Spleen (tissue), 11 donors: ENCODE results near the gene TAF4. TPM values are rescaled to one million over a fixed set of nuclear protein-coding genes. Genes with fewer than 3 reads are reported as not detected.

ENCODE experiments used
- DNase-seq: peaks from one replicate; pipeline ENCODE4 v3.0.0-alpha.2; 2020
- H3K27ac ChIP-seq, 8 donors: fragments of 200-600 bp; sonication (generic) in 7 of 8; 1 replicate in 4 of 8; 2 replicates in 4 of 8; pipeline versions ENCODE4 v1.5.0 to v1.8.0; 2016 to 2021; ENCODE audit warnings: inconsistent platforms in 4 of 8, mild to moderate bottlenecking in 4 of 8, moderate library complexity in 1 of 8
- H3K27me3 ChIP-seq, 7 donors: fragments of 200-600 bp; sonication (generic) in 6 of 7; replicated peaks in 1 of 7; 1 replicate in 4 of 7; 2 replicates in 3 of 7; pipeline versions ENCODE4 v1.5.0 to v1.8.0; 2016 to 2021; ENCODE audit warnings: inconsistent platforms in 3 of 7, mild to moderate bottlenecking in 1 of 7
- H3K36me3 ChIP-seq, 6 donors: fragments of 200-600 bp; sonication (generic) in 5 of 6; 1 replicate in 4 of 6; 2 replicates in 2 of 6; pipeline versions ENCODE4 v1.5.0 to v1.8.0; 2016 to 2021; ENCODE audit warnings: inconsistent platforms in 2 of 6
- H3K4me1 ChIP-seq, 6 donors: fragments of 200-600 bp; sonication (generic) in 5 of 6; 1 replicate in 3 of 6; 2 replicates in 3 of 6; pipeline versions ENCODE4 v1.5.0 to v1.8.0; 2016 to 2021; ENCODE audit warnings: inconsistent platforms in 3 of 6
- H3K4me3 ChIP-seq, 8 donors: fragments of 200-600 bp; sonication (generic) in 7 of 8; 1 replicate in 4 of 8; 2 replicates in 4 of 8; pipeline versions ENCODE4 v1.5.0 to v1.8.0; 2016 to 2021; ENCODE audit warnings: inconsistent platforms in 4 of 8, mild to moderate bottlenecking in 4 of 8, moderate library complexity in 2 of 8
- H3K9me3 ChIP-seq, 8 donors: fragments of 200-600 bp; sonication (generic) in 7 of 8; 1 replicate in 4 of 8; 2 replicates in 4 of 8; pipeline versions ENCODE4 v1.5.0 to v1.8.0; 2016 to 2021; ENCODE audit warnings: inconsistent platforms in 4 of 8
- POLR2A ChIP-seq, 3 donors: fragments of 450-650 bp; IDR thresholded peaks; one replicate each; pipeline ENCODE4 v1.5.1; 2017; ENCODE audit warnings: antibody characterized with exemption in 3 of 3, mild to moderate bottlenecking in 1 of 3
- POLR2AphosphoS5 ChIP-seq, 3 donors: sonication (generic); formaldehyde crosslinking; IDR thresholded peaks; one replicate each; pipeline ENCODE4 v1.5.1; 2017; ENCODE audit warnings: antibody characterized with exemption in 3 of 3
- WGBS, 5 donors: extraction: QIAGEN DNeasy Blood & Tissue Kit in 3 of 5; methylation state at CpG; one replicate each; pipeline versions ENCODE4 v1.1.5 to v1.1.7; 2013 to 2018; 5-methylcytosine and 5-hydroxymethylcytosine counted together
- intact Hi-C: fragments of 100-400 bp; cut with DNase I; formaldehyde crosslinking; loops from one replicate; pipeline ENCODE4 v1.15.0; 2023; ENCODE audit warnings: low total_unique reads
- polyA plus RNA-seq, 3 donors: library from polyadenylated mRNA; stranded (reverse); fragments of 200-250 nt; gene quantifications; one replicate each; pipeline ENCODE4 v1.2.1, GENCODE V29; 2013
- total RNA-seq, 7 donors: library from RNA; depleted of rRNA in 3 of 7; stranded (reverse); fragments of >200 nt in 3 of 7; fragmentation: NEBNext Ultra II Directional in 4 of 7; extraction: Animal tissue kit (Norgen Biotek cat#: 25700) in 4 of 7; gene quantifications; one replicate each; pipeline versions ENCODE4 v1.1.0 to v1.2.1, GENCODE V29; 2016 to 2021
- TF ChIP-seq, protein P1 (sequence below), 11 experiments: fragments of 200-600 bp in 7 of 11; fragments of 450-650 bp in 4 of 11; sonication (generic) in 4 of 11; IDR thresholded peaks in 8 of 11; conservative IDR thresholded peaks in 3 of 11; 1 replicate in 7 of 11; 2 replicates in 4 of 11; pipeline versions ENCODE4 v1.4.0 to v1.8.0; 2016 to 2021; ENCODE audit warnings: antibody characterized with exemption in 11 of 11, inconsistent platforms in 4 of 11, mild to moderate bottlenecking in 1 of 11
- donor health status: healthy with polysubstance abuse.
- donor health status: DM: no; HTN: no; CAD: no; lungs with moderate emphysema.
- donor health status: DM: no; HTN: no; CAD: no.
- donor health status: Bipolar disorder and iron deficiency.
- donor health status: healthy.
- donor health status: DM: no; HTN: no; CAD: no.
- donor health status: DM: yes; HTN: yes; CAD: no.

The TAF4 gene
- total and polyA plus RNA-seq, 10 donors, result 4.3 to 28.3 (median 16.5) TPM

DNA sequence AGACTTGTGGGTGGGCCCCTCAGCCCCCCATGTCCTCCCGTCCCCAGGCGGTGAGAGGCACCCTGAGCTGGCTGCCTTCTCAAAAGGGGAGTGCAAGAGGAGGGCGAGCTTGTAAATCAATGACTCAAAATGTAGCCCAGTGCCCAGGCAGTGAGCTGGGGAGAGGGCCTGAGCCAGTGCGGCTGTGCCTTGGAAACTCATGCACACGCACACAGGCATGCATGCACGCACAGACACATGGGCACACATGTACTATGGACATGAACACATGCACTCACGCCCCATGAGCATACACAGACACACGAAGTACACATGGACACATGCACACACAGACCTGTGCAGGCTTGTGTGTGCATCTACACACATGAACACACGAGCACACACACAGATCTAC, 133.5 kb downstream of the TAF4 start:
- peaks cover 0 to 7% (median 0%) of the 10 kb centered on the region in 7 donors for H3K27me3 ChIP-seq
- no peak overlapping the region for H3K27ac ChIP-seq
- peaks cover 0 to 7% (median 0%) of the 10 kb centered on the region in 8 donors for H3K9me3 ChIP-seq
- H3K4me3 ChIP-seq, result no peak overlapping the region
- TF ChIP-seq, protein P1, sequence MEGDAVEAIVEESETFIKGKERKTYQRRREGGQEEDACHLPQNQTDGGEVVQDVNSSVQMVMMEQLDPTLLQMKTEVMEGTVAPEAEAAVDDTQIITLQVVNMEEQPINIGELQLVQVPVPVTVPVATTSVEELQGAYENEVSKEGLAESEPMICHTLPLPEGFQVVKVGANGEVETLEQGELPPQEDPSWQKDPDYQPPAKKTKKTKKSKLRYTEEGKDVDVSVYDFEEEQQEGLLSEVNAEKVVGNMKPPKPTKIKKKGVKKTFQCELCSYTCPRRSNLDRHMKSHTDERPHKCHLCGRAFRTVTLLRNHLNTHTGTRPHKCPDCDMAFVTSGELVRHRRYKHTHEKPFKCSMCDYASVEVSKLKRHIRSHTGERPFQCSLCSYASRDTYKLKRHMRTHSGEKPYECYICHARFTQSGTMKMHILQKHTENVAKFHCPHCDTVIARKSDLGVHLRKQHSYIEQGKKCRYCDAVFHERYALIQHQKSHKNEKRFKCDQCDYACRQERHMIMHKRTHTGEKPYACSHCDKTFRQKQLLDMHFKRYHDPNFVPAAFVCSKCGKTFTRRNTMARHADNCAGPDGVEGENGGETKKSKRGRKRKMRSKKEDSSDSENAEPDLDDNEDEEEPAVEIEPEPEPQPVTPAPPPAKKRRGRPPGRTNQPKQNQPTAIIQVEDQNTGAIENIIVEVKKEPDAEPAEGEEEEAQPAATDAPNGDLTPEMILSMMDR (IDR thresholded peaks at IDR 0.05 in 8 of 11, conservative IDR thresholded peaks at IDR 0.05 in 3 of 11), result no peak
- no peak for TF ChIP-seq POLR2AphosphoS5 (IDR thresholded peaks at IDR 0.05)
- no peak for TF ChIP-seq POLR2A (IDR thresholded peaks at IDR 0.05)
- peak; percentile 50 for DNase-seq
- H3K36me3 ChIP-seq, result no peaks in the 10 kb centered on the region
- H3K4me1 ChIP-seq, result no peaks in the 10 kb centered on the region
- 79 to 94% (median 87%) methylated on average over 9 of the region's 9 CpGs for WGBS, 5 donors
- intact Hi-C loops, result no loop called here

DNA sequence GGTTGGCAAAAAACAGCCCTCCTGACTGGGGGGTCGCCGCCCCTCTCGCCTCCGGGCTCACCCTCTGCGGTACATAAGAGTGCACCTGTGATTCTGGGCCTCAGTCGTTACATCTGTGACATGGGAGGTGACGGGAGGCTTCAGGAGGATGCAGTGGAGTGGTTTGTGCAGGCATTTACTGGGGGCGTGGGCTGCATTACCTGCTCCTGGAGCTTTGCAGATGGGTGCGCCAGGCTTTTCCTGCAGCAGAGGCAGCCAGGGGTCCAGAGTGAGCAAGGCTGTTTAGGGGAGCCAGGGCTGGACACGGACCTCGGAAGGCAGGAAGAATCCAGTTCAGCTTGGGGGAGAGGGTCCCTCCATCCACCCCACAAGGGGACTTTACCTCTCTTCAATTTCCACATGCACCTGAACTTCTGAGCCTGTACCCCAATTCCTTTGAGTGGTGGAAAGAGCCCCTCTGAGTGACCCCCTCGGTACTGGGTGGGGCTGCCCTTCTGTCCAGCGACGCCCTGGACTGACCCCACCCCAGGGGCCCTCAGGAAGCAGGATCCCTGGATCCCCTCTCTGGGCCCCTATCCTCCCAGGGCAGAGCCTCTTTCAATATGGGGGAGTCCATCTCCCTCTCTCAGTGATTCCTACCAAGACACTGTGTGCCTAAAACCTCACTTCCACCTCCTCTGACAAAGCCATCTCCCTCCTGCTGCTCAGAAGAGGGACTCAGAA, 134.0 kb downstream of the TAF4 start:
- Histone ChIP-seq H3K27ac (no peak overlapping the region), H3K4me3 (no peak overlapping the region), H3K9me3 (peaks cover 0 to 7% (median 0%) of the 10 kb centered on the region in 8 donors), H3K4me1 (no peaks in the 10 kb centered on the region), H3K27me3 (peaks cover 0 to 7% (median 0%) of the 10 kb centered on the region in 7 donors), H3K36me3 (no peaks in the 10 kb centered on the region)
- DNase-seq, result no peak
- TF ChIP-seq, protein P1 (IDR thresholded peaks at IDR 0.05 in 8 of 11, conservative IDR thresholded peaks at IDR 0.05 in 3 of 11), result no peak
- no peak for TF ChIP-seq POLR2AphosphoS5 (IDR thresholded peaks at IDR 0.05)
- no peak for TF ChIP-seq POLR2A (IDR thresholded peaks at IDR 0.05)
- intact Hi-C loops, result no loop called here
- 80 to 90% (median 86%) methylated on average over 11 to 14 of the region's 14 CpGs for WGBS, 5 donors

DNA sequence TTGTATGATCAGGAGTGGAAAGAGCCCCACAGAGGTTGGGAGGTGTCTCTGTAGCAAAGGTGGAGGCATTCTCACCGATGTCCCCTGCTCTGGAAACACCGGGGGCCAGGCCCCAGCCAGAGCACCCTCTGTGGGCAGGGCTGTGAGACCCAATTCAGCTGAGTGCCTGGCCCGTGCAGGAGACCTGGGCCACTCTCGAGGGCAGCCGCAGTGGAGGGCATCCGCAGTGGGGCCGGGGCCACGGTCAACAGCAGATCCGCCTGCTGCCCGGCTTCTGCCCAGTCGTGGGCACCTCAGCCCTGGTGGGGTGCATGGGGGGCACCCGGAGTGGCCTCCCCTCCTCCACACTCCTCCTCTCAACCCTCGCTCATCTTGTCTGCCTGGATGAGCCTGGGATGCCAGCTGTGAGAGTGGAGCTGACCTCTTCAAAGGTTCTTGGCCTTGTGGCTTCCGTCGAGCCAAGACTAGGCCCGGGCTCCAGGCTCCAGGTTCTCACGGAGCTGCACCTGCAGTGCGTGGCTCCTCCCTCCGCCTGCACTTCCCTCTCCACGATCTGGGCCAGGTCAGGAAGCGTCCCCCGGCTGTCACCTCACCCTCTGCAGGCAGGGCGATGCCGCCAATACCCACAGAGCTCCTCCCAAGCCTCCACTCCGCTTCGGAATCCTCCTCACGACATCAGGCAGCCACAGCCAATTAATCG, 134.8 kb downstream of the TAF4 start:
- DNase-seq, result peak; percentile 58
- Histone ChIP-seq H3K27me3 (peaks cover 0 to 7% (median 0%) of the 10 kb centered on the region in 7 donors), H3K36me3 (no peaks in the 10 kb centered on the region), H3K27ac (no peak overlapping the region), H3K4me3 (no peak overlapping the region), H3K9me3 (peaks cover 0 to 7% (median 0%) of the 10 kb centered on the region in 8 donors), H3K4me1 (no peaks in the 10 kb centered on the region)
- no peak for TF ChIP-seq POLR2A (IDR thresholded peaks at IDR 0.05)
- TF ChIP-seq, protein P1 (IDR thresholded peaks at IDR 0.05 in 8 of 11, conservative IDR thresholded peaks at IDR 0.05 in 3 of 11), result no peak
- no peak for TF ChIP-seq POLR2AphosphoS5 (IDR thresholded peaks at IDR 0.05)
- intact Hi-C loops, result no loop called here
- 86 to 89% (median 88%) methylated on average over 19 to 28 of the region's 28 CpGs for WGBS, 5 donors
